Nucleus accumbens (tissue), 56 donors: Measurements from ENCODE around the gene CBX1.
A peak's percentile ranks its signal among the peaks of the same experiment; 100 is the strongest.
"Not testable (repeated sequence)": the region's sequence is repeated elsewhere in the genome, so short reads cannot be mapped to it uniquely, and the experiment has no call there.

ENCODE experiments used
- DNase-seq, 56 donors: peaks; one replicate each; lab custom pipeline; 2025; lab: John Stamatoyannopoulos, UW

Gene CBX1

DNA sequence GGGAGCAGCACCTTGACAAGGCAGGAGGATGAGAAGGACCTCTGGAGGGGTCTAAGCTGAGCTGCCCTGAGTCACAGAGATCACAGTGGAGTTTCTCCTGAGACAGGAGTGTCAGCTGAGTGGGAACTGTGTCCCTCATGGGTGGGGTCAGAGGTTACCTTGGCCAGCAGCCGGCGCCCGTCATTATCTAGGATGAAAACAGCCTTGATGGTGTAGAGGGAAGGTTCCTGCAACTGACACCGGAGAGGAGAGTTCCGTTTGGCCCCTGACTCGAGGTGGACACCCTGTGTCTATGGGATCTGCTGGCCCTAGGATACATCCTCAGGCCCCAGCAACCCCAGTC is 64.6 kb downstream of the CBX1 start:
- DNase-seq = no peak

DNA sequence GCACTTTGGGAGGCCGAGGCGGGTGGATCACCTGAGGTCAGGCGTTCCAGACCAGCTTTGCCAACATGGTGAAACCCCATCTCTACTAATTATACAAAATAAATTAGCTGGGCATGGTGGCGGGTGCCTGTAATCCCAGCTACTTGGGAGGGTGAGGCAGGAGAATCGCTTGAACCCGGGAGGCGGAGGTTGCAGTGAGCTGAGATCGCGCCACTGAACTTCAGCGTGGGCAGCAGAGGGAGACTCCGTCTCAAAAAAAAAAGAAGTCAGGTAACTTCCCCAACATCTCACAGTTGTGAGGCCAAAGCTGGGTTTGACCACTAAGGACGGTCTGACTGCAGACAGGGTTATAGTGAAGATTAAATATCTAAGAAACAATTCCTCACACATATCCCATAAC is 66.5 kb downstream of the CBX1 start:
- DNase-seq = not testable (repeated sequence)

DNA sequence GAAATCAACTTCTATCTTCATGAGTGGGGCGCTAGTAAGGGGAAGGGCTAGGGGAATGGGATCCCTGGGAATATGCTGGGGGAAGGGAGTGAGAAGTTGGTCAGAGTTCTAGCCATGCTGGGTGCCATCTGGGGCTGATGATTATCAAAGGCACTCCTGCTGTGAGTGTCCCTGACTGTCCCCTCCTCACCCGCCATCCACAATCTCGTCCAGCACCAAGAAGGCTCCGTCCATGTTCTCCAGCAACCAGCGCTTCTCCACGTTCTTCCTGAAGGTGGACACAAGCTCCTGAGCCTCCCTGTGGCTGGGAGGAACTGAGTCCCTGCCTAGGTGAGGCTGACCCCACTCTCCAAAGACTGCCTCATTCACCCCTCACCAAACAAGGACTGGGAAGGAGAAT is 69.3 kb downstream of the CBX1 start:
- no peak for DNase-seq

DNA sequence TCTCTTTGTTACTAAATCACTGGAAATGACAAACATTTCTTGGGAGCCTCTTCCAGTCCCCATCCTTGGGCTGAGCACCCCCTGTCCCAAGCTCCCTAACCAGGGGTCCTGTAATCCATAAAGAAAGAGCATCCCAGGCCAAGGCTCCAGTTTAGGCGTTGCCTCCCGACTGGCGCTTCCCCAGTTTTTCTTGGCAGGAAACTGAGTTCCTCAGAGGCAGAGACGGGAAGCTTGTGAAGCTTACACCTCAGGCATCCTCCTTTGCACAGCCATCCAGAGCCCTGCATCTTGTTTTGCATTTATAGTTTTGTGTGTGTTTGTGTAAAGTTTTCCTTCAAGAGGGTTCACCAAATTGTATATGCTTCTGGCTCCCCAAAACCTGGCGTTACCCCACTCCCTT is 70.7 kb downstream of the CBX1 start:
- no peak for DNase-seq

DNA sequence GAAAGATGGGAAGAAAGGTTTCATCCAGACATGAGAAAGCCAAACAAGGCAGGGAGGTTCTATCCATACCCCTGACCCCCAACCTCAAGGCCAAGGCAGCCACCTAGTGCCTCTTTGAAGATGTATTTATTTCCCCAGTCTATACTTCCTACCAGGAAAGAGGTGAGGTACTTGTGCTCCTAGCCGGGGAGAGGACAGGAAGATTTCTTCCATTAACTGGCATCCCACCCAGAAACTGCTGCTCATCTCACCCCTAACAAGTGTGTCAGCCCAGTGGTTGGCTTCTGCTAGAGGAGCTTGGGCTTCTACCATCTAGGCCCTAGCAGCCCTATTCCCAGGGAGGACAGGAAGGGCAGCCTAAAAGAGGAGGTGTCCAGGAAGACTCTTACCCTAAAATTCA is 72.5 kb downstream of the CBX1 start:
- DNase-seq = no peak

DNA sequence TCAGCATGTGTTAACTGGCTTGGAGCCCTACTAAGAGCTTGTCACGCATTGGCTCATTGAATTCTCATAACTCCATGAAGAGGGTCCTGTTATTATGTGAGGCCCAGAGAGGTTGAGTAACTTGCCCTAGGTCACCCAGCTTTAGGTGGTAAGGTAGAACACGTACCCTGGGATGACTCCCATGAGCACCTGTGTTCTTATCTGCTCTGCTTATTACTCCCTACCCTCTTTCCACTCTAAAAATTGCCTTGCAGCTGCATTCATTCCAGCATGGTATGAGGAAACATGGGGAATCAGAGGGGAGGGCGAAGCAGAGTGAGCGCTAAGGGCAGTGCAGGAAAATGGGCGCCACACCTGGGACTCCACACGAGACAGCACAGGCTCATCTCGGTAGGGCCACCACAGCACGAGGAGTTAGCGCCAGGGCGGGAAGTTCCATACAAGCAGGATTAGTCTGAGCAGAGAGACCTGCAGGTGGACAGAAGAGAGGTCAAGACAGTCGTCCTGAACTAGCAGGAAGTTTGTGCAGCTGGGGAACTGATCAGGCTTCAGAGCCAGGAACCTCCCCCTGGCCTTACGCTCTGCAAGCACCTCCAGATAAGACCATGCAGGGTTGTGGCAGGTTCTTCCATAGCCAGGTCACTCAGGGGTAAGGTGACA is 73.8 kb downstream of the CBX1 start:
- no peak for DNase-seq

DNA sequence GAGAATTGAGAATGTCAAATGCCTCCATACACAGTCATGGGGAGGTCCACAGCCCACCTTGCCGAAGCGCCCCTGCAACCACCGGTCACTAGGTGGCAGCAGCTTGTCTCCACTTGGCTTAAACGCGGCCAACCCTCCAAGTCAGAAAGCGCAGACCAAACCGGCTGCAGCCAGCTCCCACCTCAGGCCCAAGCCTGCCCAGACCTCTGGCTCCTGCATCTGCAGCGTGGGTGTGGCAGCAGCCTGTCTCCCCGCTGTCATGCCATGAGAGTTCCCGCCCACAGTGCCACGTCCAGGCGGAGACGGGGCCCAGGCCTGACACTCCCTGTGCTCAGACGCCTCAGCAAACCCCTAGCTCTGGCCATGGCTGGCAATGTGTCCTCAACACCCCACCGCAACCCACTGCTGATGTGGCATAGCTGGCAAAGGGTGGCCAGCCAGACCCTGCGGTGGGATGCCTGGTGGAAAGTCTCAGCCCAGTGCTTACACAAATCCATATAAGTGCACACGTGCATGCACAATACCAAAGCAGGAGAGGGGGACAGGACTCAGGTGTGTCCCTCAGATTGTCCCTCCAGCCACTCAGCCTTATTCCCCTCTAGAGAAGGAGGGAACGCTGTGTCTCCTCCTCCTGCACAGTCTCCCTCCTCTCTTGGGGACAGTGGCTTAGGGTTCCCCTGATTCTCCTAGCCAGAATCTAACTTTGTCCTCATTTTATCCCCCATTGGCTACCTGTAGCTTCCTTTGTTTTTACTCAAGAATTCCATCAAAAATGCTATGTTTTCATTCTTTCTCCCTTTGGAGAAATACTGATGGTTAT is 74.6 kb downstream of the CBX1 start:
- DNase-seq = peak in 52 of 56 donors; percentile 9 to 87 (median 58)

DNA sequence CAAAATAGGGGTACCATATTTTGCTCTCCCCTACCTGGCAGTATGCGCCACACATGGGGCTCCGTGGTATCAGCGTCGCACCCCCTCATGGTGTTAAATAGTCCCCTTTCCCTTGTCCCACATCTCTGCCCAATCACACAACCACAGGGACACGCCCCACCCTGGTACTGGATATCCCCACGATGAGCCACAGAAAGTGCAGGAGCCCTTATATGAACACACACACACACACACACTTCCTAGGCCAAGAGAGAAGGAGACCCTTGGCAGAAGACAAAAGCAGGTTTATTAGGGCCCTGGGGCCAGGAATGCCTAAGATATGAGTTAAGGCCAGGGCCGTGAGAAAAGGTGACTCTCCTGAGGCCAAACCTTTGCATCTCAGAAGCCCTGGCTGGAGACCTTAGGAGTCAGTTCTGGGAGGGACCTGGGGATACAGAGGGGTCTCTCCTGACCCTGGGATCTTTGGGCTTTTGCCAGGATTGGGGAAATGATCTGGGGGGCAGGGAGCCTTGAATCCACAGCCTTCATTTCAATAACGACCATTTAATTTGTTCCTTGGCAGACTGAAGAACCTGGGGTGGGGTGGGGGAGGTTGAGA is 75.3 kb downstream of the CBX1 start:
- no peak for DNase-seq

DNA sequence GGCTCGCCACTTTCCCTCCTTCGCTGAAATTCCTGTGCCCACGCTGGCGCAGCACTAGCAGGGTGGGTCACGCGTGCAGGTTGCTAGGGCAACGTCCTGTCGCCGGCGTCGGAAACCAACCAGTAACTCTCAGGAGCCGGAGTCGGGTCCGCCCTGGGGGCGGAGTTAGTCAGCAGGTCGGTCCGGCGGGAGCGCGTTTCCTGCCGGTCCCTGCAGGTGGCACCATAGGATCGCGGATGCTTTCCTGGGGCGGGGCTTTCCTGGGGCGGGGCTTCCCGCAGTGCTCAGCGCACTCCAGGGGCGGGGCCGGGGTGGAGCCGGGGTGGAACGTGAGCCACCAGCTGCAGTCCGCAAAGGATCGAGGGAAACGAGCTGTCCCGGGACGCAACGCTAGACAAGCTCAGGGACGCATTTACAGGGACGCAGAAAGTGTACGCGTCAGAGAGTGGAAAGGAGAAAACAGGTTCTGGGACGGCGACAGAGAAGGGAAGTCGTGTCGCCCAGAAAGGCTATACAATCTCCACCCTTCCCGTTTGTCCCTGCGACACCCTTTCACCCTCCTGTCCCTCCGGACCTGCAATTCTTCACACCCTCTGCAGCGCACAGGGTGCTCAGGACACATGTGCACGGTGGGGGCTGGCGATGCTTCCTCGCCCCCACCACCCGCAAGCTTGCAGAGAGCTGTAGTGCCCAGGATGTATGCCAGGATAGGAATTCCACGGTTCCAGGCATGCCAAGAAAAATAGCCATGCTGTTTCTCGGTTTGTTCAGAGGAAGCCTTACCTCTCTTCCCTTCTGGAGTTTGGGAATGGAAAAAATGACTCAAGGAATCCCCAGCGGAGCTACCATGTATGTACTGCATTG is 76.0 kb downstream of the CBX1 start:
- DNase-seq = peak; percentile 82 to 99 (median 97)

DNA sequence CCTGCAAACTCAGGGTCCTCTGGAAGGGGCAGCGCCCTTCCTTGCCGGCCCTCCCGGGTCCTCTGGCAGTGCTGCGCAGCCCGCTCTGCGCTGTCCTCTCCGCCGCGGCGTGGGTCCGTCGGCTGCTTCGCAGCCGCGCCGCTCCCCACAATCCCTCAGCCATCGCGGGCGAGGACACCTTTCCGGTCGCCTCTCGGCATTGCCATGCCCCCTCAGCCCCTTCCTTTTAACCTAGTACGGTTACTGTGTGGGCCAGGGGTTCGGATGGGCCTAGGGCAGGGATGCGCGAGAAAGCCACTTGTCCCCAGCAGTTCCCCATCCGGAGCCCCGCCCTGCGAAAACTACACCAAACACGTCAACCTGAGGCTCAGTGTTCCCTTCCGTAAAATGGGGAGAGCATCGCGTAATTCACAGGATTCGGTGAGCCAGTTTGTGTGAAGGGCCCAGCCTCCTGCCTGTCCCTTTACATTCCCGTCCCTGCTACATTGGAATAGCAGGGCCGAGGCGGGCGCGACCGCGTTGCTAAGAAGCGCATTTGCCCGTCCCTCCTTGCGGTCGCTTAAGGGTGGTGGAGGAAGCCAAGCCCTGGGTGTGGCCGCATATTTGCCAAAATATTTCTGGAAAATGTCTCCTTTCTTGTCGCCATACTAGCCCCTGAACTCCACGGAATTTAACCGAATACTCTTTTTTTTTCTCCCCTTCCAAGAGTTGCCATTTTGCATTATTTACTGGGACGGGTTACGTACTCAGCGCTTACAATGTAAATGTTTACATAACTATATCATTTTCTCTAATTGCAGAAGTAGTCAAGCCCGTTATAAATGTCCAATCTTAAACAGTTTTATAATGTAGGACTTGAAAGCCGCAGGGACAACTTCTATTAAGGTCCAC is 76.9 kb downstream of the CBX1 start:
- DNase-seq = peak in 15 of 56 donors; percentile 23 to 56 (median 45)

DNA sequence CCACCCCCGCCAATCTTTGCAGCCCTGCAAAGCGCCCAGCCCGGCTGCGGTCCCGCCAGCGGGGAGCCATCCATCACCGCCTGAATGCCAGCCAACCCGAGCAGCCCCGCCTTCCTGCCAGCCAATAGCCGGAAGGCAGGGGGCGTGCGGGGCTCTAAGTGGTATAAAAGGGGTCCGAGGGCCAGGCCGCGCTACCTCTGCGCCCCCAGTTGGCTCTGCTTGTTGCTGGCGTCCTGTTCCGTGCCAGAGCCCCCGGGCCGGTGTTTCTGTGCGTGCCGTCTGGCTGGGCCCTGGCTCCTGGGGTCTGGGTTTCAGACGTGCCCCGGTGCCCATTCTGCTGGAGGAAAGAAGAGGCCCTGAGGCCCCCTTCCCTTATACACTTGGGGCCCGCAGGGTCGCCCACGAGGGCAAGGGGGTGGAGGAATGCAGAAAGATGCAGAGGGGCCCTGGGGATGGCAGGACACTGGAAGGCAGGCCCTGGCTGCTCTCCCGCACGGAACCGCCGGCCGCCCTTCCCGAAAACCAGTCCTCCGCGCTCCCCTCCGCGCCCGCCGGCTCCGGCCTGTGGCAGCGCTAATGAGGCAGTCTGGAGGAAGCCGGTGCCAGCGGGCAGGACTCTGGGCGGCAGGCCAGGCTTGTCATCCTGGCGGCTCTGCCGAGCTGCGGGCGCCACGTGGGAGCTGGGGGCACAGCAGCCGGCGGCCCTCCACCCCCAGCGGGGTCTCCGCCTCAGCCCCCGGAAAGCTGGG is 77.7 kb downstream of the CBX1 start:
- peak in 53 of 56 donors; percentile 17 to 93 (median 74) for DNase-seq

DNA sequence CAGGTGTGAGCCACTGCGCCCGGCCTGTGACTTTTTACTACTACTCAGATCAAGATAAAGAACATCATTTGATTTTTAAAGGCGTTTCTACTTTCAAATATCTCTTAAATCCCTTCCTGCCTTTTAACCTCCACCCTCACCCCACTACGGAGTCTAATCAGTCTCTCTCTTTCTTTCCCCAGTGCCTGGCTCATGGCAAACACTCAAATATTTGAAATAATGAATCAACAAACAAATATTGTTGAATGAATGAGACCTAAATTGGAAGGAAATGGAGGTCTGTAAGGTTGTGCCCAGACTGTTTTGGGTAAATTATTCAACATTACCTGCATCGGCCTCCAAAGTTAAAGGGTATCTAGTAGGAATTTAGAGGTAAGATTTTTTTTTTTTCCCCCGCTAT is 78.4 kb downstream of the CBX1 start:
- DNase-seq = no peak

DNA sequence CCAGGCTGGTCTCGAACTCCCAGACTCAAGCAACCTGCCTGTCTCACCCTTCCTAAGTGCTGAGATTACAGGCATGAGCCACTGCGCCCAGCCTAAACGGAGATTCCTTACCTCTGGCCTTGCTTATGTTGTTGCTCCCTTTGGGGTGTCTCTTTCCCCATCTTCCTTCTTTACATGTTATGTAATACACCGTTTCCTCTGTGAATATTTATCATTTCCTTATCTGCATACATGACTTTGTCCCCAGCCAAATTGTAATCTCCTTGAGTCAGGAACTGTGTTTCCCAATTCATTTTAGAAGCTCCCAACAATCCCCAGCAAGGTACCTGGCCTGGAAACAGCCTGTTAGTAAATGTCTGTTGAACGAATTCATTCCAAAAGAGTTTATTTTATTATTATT is 79.3 kb downstream of the CBX1 start:
- DNase-seq = no peak
